ENCODE measurements around the gene FTSJ3. TPM values are rescaled to one million over a fixed set of nuclear protein-coding genes. Genes with fewer than 3 reads are reported as not detected.

The FTSJ3 gene
- total and polyA plus RNA-seq, 2 of the 13 experiments (the other 11 are each of a cell fraction or from before 2014, with no cell fraction given) = 26.0 to 64.2 TPM

DNA sequence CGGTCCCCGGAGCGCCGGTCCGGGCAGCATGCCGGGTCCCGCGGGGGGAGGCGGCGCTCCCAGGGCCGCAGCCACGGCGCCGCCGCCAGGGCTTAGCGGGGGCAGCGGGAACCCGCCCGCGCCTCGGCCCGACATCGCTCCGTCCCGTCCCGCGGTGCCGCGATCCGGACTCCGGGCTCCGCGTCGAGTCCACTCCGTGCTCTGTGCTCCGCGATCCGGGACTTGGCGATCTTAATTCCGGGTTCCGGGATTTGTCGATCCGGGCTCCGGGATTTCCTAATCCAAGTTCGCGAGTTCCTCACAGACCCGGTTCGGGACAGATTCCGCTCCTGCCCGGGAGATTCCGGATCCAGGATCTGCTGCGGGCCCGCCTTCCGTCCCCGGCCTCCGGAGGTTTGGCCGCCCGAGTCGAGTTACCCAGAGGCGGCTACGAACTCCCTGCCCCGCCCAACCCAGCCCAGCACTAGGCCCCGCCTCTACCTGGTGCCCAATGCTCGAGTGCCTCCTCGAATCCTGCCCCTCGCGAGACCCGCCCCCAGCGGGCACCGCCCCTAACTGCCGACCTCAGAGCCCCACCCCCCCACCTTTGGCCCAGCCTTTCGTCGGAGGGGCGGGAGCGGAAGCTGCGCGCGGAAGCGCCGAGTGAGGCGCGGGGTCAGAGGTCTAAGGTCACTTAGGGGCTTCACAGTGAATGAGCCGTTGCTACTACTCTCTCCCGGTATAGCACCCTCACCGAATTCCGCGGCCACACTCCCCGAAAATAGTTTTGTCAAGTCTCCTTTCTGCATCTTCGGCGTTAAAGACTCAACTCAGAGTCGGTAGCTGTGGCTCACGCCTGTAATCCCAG, 15.3 kb upstream of the FTSJ3 start, which contains the start of gene SMARCD2 (continued):
- TF ChIP-seq FOSL2 (CRISPR knock-in tag; IDR thresholded peaks at IDR 0.05) (peak; percentile 76), TGIF2 (CRISPR knock-in tag; IDR thresholded peaks at IDR 0.05) (peak; percentile 80), CENPX (CRISPR knock-in tag; IDR thresholded peaks at IDR 0.05) (no peak), SAFB2 (CRISPR knock-in tag; IDR thresholded peaks at IDR 0.05; ENCODE audit: borderline replicate concordance, low read depth) (no peak; the same call in 1 of the 2 replicates), POGZ (CRISPR knock-in tag; IDR thresholded peaks at IDR 0.05) (peak; percentile 92), KLF6 (CRISPR knock-in tag; IDR thresholded peaks at IDR 0.05) (peak; percentile 95), PCBP1 (IDR thresholded peaks at IDR 0.05; ENCODE audit: borderline replicate concordance, low read depth, low read length) (peak; percentile 92; the same call in 1 of the 2 replicates), ZBTB3 (CRISPR knock-in tag; IDR thresholded peaks at IDR 0.05; ENCODE audit: borderline replicate concordance, low read depth) (peak; percentile 86), REL (CRISPR knock-in tag; conservative IDR thresholded peaks at IDR 0.05) (peak; percentile 95), ZFP90 (CRISPR knock-in tag; IDR thresholded peaks at IDR 0.05; ENCODE audit: borderline replicate concordance) (peak; percentile 97), CREM (IDR thresholded peaks at IDR 0.05) (peak; percentile 74), CREM (CRISPR knock-in tag; IDR thresholded peaks at IDR 0.05) (peak; percentile 53; the same call in 1 of the 2 replicates), ZFP82 (CRISPR knock-in tag; IDR thresholded peaks at IDR 0.05; ENCODE audit: borderline replicate concordance) (peak; percentile 91; the same call in 1 of the 2 replicates), CCAR2 (optimal IDR thresholded peaks at IDR 0.05; ENCODE audit: low read depth, low read length) (peak; percentile 99), GPN1 (CRISPR knock-in tag; IDR thresholded peaks at IDR 0.05; ENCODE audit: borderline replicate concordance) (no peak), ZNF891 (CRISPR knock-in tag; IDR thresholded peaks at IDR 0.05) (peak; percentile 89), ZNF780A (CRISPR knock-in tag; IDR thresholded peaks at IDR 0.05) (peak; percentile 96), FOXA1 (IDR thresholded peaks at IDR 0.05) (no peak), FOXA1 (CRISPR knock-in tag; IDR thresholded peaks at IDR 0.05) (peak; percentile 65), RORA (CRISPR knock-in tag; IDR thresholded peaks at IDR 0.05) (no peak; the same call in 1 of the 2 replicates), ZNF274 (CRISPR knock-in tag; IDR thresholded peaks at IDR 0.05) (peak; percentile 60; the same call in 1 of the 2 replicates), ZNF883 (CRISPR knock-in tag; IDR thresholded peaks at IDR 0.05; ENCODE audit: not compliant biosample characterization) (peak; percentile 84), PAWR (CRISPR knock-in tag; IDR thresholded peaks at IDR 0.05; ENCODE audit: borderline replicate concordance) (no peak; the same call in 1 of the 2 replicates), GABPB1 (CRISPR knock-in tag; IDR thresholded peaks at IDR 0.05) (peak; percentile 95)
- TF ChIP-seq, protein P1, sequence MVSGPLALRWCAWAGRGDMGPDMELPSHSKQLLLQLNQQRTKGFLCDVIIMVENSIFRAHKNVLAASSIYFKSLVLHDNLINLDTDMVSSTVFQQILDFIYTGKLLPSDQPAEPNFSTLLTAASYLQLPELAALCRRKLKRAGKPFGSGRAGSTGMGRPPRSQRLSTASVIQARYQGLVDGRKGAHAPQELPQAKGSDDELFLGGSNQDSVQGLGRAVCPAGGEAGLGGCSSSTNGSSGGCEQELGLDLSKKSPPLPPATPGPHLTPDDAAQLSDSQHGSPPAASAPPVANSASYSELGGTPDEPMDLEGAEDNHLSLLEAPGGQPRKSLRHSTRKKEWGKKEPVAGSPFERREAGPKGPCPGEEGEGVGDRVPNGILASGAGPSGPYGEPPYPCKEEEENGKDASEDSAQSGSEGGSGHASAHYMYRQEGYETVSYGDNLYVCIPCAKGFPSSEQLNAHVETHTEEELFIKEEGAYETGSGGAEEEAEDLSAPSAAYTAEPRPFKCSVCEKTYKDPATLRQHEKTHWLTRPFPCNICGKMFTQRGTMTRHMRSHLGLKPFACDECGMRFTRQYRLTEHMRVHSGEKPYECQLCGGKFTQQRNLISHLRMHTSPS (CRISPR knock-in tag; IDR thresholded peaks at IDR 0.05; ENCODE audit: low read depth) = peak; percentile 21; the same call in 1 of the 2 replicates
- TF ChIP-seq, protein P2, sequence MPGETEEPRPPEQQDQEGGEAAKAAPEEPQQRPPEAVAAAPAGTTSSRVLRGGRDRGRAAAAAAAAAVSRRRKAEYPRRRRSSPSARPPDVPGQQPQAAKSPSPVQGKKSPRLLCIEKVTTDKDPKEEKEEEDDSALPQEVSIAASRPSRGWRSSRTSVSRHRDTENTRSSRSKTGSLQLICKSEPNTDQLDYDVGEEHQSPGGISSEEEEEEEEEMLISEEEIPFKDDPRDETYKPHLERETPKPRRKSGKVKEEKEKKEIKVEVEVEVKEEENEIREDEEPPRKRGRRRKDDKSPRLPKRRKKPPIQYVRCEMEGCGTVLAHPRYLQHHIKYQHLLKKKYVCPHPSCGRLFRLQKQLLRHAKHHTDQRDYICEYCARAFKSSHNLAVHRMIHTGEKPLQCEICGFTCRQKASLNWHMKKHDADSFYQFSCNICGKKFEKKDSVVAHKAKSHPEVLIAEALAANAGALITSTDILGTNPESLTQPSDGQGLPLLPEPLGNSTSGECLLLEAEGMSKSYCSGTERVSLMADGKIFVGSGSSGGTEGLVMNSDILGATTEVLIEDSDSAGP (CRISPR knock-in tag; IDR thresholded peaks at IDR 0.05; ENCODE audit: borderline replicate concordance) = peak; percentile 88
- TF ChIP-seq, protein P3, sequence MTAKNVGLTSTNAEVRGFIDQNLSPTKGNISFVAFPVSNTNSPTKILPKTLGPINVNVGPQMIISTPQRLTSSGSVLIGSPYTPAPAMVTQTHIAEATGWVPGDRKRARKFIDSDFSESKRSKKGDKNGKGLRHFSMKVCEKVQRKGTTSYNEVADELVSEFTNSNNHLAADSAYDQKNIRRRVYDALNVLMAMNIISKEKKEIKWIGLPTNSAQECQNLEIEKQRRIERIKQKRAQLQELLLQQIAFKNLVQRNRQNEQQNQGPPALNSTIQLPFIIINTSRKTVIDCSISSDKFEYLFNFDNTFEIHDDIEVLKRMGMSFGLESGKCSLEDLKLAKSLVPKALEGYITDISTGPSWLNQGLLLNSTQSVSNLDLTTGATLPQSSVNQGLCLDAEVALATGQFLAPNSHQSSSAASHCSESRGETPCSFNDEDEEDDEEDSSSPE (CRISPR knock-in tag; IDR thresholded peaks at IDR 0.05) = peak; percentile 78

Measured in HepG2 (cell line).